Breast epithelium (tissue), 3 donors: ENCODE measurements around the gene BRS3.

Experiments
- POLR2AphosphoS5 ChIP-seq, 3 donors: sonication (generic); formaldehyde crosslinking; IDR thresholded peaks; one replicate each; pipeline ENCODE4 v1.6.1; 2017; ENCODE audit warnings: antibody characterized with exemption in 3 of 3
- TF ChIP-seq, protein P1 (sequence below), 3 donors: fragments of 450-650 bp; IDR thresholded peaks; one replicate each; pipeline ENCODE4 v1.5.1; 2016 to 2017; ENCODE audit warnings: antibody characterized with exemption in 3 of 3, mild to moderate bottlenecking in 3 of 3, moderate library complexity in 3 of 3

DNA sequence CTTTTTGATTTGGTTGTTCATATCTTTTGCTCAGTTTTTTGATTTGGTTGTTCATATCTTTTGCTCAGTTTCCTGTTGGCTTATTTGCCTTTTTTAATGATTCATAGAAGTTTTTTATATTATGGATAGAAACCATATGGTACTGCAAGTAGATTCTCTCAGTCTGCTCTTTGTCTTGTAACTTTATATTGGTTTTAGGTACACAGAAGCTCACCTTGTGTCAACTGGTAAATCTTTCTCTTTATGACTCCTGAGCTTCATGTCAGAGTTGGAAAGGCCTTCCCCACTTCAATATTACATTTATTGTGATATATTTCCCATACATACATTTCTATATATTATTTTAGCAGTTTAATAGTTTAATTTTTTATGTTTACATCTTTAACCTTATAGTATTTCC lies 36.0 kb downstream of the BRS3 start:
- TF ChIP-seq, protein P1, sequence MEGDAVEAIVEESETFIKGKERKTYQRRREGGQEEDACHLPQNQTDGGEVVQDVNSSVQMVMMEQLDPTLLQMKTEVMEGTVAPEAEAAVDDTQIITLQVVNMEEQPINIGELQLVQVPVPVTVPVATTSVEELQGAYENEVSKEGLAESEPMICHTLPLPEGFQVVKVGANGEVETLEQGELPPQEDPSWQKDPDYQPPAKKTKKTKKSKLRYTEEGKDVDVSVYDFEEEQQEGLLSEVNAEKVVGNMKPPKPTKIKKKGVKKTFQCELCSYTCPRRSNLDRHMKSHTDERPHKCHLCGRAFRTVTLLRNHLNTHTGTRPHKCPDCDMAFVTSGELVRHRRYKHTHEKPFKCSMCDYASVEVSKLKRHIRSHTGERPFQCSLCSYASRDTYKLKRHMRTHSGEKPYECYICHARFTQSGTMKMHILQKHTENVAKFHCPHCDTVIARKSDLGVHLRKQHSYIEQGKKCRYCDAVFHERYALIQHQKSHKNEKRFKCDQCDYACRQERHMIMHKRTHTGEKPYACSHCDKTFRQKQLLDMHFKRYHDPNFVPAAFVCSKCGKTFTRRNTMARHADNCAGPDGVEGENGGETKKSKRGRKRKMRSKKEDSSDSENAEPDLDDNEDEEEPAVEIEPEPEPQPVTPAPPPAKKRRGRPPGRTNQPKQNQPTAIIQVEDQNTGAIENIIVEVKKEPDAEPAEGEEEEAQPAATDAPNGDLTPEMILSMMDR (IDR thresholded peaks at IDR 0.05): no peak
- TF ChIP-seq POLR2AphosphoS5 (IDR thresholded peaks at IDR 0.05): no peak
